ENCODE results near the gene IL37. TPM values are rescaled to one million over a fixed set of nuclear protein-coding genes. Genes with fewer than 3 reads are reported as not detected.

IL37 gene
- total and polyA plus RNA-seq, 8 donors = 0.55 TPM; not detected in 7

- Histone ChIP-seq H3K9me3 (peaks cover 0 to 16% (median 5%) of the 10 kb centered on the region in 4 donors), H3K27me3 (no peaks in the 10 kb centered on the region), H3K4me1 (peaks cover 11 to 42% (median 23%) of the 10 kb centered on the region in 4 donors), H3K4me3 (no peak overlapping the region), H3K27ac (no peak overlapping the region), H3K36me3 (no peaks in the 10 kb centered on the region)
- 32 to 35% (median 34%) methylated on average over 14 of the region's 14 CpGs for WGBS, 5 donors
- DNase-seq = peak; percentile 81 to 93
- intact Hi-C loops (cut with DNase I; ENCODE audit: low total_unique reads) = loop anchor here (10.0 kb wide), 1 partner anchor 187 kb away; no protein-coding TSS in a partner anchor
- no peak for TF ChIP-seq POLR2A (IDR thresholded peaks at IDR 0.05)
- peak in 5 of 7 experiments; percentile 42 to 68 (median 58) for TF ChIP-seq CTCF (IDR thresholded peaks at IDR 0.05)
- no peak for TF ChIP-seq EP300 (IDR thresholded peaks at IDR 0.05)
- TF ChIP-seq POLR2AphosphoS5 (IDR thresholded peaks at IDR 0.05) = peak in 1 of 3 donors; percentile 19
These were observed 31.0 kb downstream of the IL37 start for GRCh38 chr2:112941753-112942653.

DNA sequence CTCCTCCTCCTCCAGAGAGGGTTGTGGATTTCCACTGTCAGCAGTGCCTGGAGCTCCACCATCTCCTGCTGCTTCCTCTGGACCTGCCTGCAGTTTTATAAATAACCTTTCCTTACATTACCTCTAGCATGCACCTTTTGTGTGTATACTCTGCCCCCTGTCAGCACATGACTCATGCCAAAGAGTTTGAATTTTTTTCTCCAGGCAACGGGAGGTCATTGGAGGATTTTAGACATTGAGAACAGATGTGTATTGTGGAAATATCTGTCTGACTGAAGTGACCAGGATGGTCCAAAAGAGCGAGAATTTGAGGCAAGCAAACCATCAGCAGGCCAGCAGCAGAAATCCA is 31.7 kb downstream of the IL37 start:
- no peak overlapping the region for H3K27ac ChIP-seq
- DNase-seq = peak in 1 of 2 donors; percentile 38
- peaks cover 0 to 19% (median 5%) of the 10 kb centered on the region in 4 donors for H3K9me3 ChIP-seq
- 27 to 45% (median 30%) methylated on average over 2 of the region's 2 CpGs for WGBS, 5 donors
- H3K36me3 ChIP-seq = no peaks in the 10 kb centered on the region
- no peaks in the 10 kb centered on the region for H3K27me3 ChIP-seq
- H3K4me1 ChIP-seq = peaks cover 11 to 42% (median 23%) of the 10 kb centered on the region in 4 donors
- intact Hi-C loops (cut with DNase I; ENCODE audit: low total_unique reads) = loop anchor here (10.0 kb wide), 1 partner anchor 188 kb away; no protein-coding TSS in a partner anchor
- H3K4me3 ChIP-seq = no peak overlapping the region
- TF ChIP-seq CTCF (IDR thresholded peaks at IDR 0.05) (peak in 1 of 7 experiments; percentile 22), POLR2AphosphoS5 (IDR thresholded peaks at IDR 0.05) (no peak)

DNA sequence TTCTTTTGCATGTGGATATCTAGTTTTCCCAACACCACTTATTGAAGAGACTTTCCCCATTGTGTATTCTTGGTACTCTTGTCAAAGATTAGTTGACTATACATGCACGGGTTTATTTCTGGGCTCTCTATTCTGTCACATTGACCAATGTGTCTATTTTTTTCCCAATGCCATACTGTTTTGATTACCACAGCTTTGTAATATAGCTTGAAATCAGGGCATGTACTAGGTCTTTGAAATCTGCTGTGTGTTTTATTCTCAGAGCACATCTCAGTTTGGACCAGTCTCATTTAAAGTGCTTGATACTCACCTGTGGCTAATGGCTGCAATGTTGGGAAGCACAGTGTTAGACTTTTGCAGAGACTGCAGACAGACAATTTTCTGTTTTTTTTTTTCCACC is 34.0 kb downstream of the IL37 start:
- WGBS, 5 donors = 82 to 97% (median 91%) methylated on average over 1 of the region's 1 CpG
- no peak for TF ChIP-seq CTCF (IDR thresholded peaks at IDR 0.05)
- TF ChIP-seq POLR2AphosphoS5 (IDR thresholded peaks at IDR 0.05) = no peak
- no peak for TF ChIP-seq POLR2A (IDR thresholded peaks at IDR 0.05)
- TF ChIP-seq EP300 (IDR thresholded peaks at IDR 0.05) = no peak
- Histone ChIP-seq H3K36me3 (no peaks in the 10 kb centered on the region), H3K9me3 (peaks cover 0 to 22% (median 5%) of the 10 kb centered on the region in 4 donors), H3K4me3 (no peak overlapping the region), H3K4me1 (peaks cover 0 to 28% (median 18%) of the 10 kb centered on the region in 4 donors), H3K27ac (no peak overlapping the region), H3K27me3 (no peaks in the 10 kb centered on the region)
- intact Hi-C loops (cut with DNase I; ENCODE audit: low total_unique reads) = loop anchor here (10.0 kb wide), 1 partner anchor 190 kb away; no protein-coding TSS in a partner anchor
- no peak for DNase-seq

DNA sequence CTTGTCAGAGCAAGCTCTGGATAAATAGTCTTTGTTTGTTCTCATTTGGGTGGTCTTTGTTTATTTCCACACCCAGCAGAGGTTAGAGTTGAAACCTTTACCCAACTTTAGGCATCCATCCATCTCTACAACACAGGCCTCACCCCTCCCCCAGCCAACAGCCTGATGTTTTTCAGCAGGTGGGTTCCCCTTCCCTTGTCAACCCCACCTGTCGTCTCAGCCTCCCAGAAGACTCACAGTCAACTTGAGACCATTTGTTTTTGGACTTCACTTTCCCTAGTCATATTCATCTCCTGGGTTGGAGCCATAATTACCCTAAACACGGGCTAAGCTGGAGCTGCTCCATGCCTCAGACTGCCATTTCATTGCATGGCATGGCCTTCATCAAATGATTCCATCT is 35.1 kb downstream of the IL37 start:
- peaks cover 0 to 22% (median 5%) of the 10 kb centered on the region in 4 donors for H3K9me3 ChIP-seq
- no peak overlapping the region for H3K27ac ChIP-seq
- H3K27me3 ChIP-seq = no peaks in the 10 kb centered on the region
- no peak overlapping the region for H3K4me3 ChIP-seq
- no peak for DNase-seq
- intact Hi-C loops (cut with DNase I; ENCODE audit: low total_unique reads) = loop anchor here (10.0 kb wide), 1 partner anchor 191 kb away; no protein-coding TSS in a partner anchor
- H3K4me1 ChIP-seq = peaks cover 0 to 17% (median 11%) of the 10 kb centered on the region in 4 donors
- H3K36me3 ChIP-seq = no peaks in the 10 kb centered on the region
- 75 to 94% (median 90%) methylated on average over 2 of the region's 2 CpGs for WGBS, 5 donors
- TF ChIP-seq POLR2A (IDR thresholded peaks at IDR 0.05) = no peak
- no peak for TF ChIP-seq EP300 (IDR thresholded peaks at IDR 0.05)
- no peak for TF ChIP-seq CTCF (IDR thresholded peaks at IDR 0.05)
- TF ChIP-seq POLR2AphosphoS5 (IDR thresholded peaks at IDR 0.05) = no peak
